Measurements from ENCODE around the gene KLHL26.

DNA sequence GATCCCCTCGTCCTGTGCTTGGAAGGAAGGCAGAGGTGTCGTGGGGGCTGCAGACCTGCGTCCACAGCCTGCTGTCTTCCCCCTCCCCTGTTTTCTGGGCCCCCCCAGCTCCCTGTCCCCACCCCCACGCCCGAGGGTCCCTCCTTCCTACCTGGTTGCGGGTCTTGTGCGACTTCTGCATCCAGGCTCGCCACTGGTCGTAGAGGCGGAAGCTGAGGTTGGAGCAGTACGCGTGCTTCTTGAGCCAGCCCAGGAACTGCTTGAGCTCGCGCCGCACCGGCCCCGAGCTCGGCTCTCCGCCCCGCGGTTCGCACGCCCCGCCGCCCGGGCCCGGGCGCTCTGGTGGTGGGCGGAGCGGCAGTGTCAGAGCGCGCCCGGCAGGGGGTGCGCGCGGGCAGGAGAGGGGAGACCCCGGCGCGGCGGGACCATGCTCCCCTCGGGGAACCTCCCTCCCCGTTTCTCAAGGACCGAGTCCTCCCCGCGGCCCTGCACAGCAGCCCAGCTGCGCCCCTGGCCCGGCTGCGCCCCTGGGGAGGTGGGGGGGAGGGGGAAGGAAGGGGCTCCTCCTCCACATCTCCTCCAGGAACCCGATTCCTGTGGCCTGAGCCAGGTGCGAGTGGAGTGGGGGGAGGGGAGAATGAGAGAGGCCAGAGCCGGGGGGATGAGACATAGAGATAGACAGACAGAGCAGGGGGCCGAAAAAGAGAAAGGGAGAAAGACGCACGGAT, 42.6 kb upstream of the KLHL26 start:
- TF ChIP-seq POLR2AphosphoS5 (IDR thresholded peaks at IDR 0.05), result peak in 2 of 3 donors; percentile 31 to 63
- TF ChIP-seq, protein P1, sequence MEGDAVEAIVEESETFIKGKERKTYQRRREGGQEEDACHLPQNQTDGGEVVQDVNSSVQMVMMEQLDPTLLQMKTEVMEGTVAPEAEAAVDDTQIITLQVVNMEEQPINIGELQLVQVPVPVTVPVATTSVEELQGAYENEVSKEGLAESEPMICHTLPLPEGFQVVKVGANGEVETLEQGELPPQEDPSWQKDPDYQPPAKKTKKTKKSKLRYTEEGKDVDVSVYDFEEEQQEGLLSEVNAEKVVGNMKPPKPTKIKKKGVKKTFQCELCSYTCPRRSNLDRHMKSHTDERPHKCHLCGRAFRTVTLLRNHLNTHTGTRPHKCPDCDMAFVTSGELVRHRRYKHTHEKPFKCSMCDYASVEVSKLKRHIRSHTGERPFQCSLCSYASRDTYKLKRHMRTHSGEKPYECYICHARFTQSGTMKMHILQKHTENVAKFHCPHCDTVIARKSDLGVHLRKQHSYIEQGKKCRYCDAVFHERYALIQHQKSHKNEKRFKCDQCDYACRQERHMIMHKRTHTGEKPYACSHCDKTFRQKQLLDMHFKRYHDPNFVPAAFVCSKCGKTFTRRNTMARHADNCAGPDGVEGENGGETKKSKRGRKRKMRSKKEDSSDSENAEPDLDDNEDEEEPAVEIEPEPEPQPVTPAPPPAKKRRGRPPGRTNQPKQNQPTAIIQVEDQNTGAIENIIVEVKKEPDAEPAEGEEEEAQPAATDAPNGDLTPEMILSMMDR (IDR thresholded peaks at IDR 0.05), result peak in 5 of 7 experiments; percentile 45 to 97 (median 83)
